ENCODE measurements around the gene SH3GLB2.
"Not testable (repeated sequence)": the region's sequence is repeated elsewhere in the genome, so short reads cannot be mapped to it uniquely, and the experiment has no call there.

SH3GLB2 gene

GRCh38 chr9:128992995-128993394 is 35.1 kb downstream of the SH3GLB2 start:
- no peaks in the 10 kb centered on the region for H3K9me3 ChIP-seq (ENCODE audit: low read length)
- no peaks in the 10 kb centered on the region for H3K4me1 ChIP-seq (ENCODE audit: insufficient read depth, low read length)
- H3K27me3 ChIP-seq (ENCODE audit: insufficient read depth, low read length), result no peaks in the 10 kb centered on the region
- H3K36me3 ChIP-seq (ENCODE audit: insufficient read depth, low read length), result peaks cover 76% of the 10 kb centered on the region
- no peak overlapping the region for H3K4me3 ChIP-seq (ENCODE audit: low read length)
- H2AFZ ChIP-seq (ENCODE audit: low read depth, low read length), result no peak overlapping the region

- no peaks in the 10 kb centered on the region for H3K4me1 ChIP-seq (ENCODE audit: insufficient read depth, low read length)
- no peaks in the 10 kb centered on the region for H3K9me3 ChIP-seq (ENCODE audit: low read length)
- H3K27me3 ChIP-seq (ENCODE audit: insufficient read depth, low read length), result no peaks in the 10 kb centered on the region
- no peak overlapping the region for H2AFZ ChIP-seq (ENCODE audit: low read depth, low read length)
- no peak overlapping the region for H3K4me3 ChIP-seq (ENCODE audit: low read length)
- peaks cover 74% of the 10 kb centered on the region for H3K36me3 ChIP-seq (ENCODE audit: insufficient read depth, low read length)
Observed at GRCh38 chr9:128987805-128988204, 40.3 kb downstream of the SH3GLB2 start.

DNA sequence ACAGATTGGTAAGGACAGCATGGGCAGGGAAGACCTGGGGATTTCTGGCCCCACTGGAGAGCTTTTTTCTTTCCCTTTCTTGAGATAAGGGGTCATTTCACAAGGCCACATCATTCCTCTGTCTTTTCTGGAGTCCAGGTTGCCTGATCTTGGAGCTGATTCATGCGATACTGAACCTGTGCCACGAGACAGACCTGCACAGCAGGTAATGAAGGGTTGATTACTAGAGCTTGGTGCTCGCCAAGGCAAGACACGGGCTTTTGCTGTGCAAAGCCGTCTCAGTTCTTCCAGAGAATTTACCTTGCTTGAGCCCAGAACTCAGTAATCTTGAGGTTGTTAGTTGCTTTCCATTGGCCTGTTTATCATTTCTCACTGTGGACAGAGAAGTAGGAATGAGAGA is 41.5 kb downstream of the SH3GLB2 start:
- no peaks in the 10 kb centered on the region for H3K4me1 ChIP-seq (ENCODE audit: insufficient read depth, low read length)
- no peak overlapping the region for H2AFZ ChIP-seq (ENCODE audit: low read depth, low read length)
- H3K27me3 ChIP-seq (ENCODE audit: insufficient read depth, low read length), result no peaks in the 10 kb centered on the region
- no peaks in the 10 kb centered on the region for H3K9me3 ChIP-seq (ENCODE audit: low read length)
- H3K36me3 ChIP-seq (ENCODE audit: insufficient read depth, low read length), result peaks cover 73% of the 10 kb centered on the region
- no peak overlapping the region for H3K4me3 ChIP-seq (ENCODE audit: low read length)

DNA sequence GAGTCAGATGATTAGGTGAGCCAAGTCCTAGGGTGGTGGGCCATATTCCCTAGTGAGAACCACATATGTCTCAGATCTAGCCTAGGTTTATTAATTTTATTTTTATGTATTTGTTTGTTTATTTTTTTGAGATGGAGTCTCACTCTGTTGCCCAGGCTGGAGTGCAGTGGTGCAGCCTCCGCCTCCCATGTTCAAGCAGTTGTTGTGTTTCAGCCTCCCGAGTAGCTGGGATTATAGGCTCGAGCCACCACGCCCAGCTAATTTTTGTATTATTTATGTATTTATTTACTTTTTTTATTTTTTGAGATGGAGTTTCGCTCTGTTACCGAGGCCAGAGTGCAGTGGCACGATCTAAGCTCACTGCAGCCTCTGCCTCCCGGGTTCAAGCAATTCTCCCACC is 44.6 kb downstream of the SH3GLB2 start:
- Histone ChIP-seq H3K9me3 (ENCODE audit: low read length) (no peaks in the 10 kb centered on the region), H2AFZ (ENCODE audit: low read depth, low read length) (no peak overlapping the region), H3K4me3 (ENCODE audit: low read length) (no peak overlapping the region), H3K36me3 (ENCODE audit: insufficient read depth, low read length) (peaks cover 87% of the 10 kb centered on the region), H3K4me1 (ENCODE audit: insufficient read depth, low read length) (no peaks in the 10 kb centered on the region), H3K27me3 (ENCODE audit: insufficient read depth, low read length) (no peaks in the 10 kb centered on the region)

DNA sequence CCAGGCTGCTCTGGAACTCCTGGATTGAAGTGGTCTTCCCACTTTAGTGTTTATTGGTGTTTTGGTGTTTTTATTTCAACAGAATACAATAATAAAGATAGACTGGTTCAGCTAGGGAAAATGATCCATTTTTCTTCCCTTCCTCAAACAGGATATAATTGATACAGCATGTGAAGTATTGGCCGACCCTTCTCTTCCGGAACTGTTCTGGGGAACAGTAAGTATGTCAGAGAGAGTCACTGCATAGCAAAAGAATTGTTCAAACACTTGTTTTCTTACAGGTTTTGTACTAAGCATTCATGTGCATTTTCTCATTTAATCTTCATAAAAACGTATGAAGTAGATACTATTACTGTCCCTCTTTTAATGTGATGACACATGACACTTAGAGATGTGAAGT is 49.0 kb downstream of the SH3GLB2 start:
- H3K27me3 ChIP-seq (ENCODE audit: insufficient read depth, low read length), result no peaks in the 10 kb centered on the region
- H3K4me1 ChIP-seq (ENCODE audit: insufficient read depth, low read length), result no peaks in the 10 kb centered on the region
- no peak overlapping the region for H2AFZ ChIP-seq (ENCODE audit: low read depth, low read length)
- H3K4me3 ChIP-seq (ENCODE audit: low read length), result no peak overlapping the region
- H3K36me3 ChIP-seq (ENCODE audit: insufficient read depth, low read length), result peaks cover 80% of the 10 kb centered on the region
- no peaks in the 10 kb centered on the region for H3K9me3 ChIP-seq (ENCODE audit: low read length)

DNA sequence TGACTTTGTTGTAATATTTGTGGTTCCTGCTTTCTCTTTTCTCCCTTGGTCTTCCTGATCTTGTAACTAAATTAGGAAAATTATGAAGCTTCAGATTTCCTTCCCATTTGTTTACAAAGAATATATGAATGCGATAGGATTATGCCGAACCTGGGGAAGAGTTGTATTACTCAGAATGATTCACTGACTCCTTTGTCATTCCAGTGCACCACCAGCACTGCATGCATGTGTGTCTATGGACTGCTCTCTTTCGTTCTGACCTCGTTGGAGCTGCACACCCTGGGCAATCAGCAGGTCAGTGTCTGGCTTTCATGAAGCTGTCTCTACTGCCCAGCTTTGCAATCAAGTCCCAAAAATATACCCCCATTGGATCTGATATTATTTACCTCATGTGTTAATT is 55.2 kb downstream of the SH3GLB2 start:
- Histone ChIP-seq H3K4me3 (ENCODE audit: low read length) (no peak overlapping the region), H3K27me3 (ENCODE audit: insufficient read depth, low read length) (no peaks in the 10 kb centered on the region), H3K36me3 (ENCODE audit: insufficient read depth, low read length) (peaks cover 75% of the 10 kb centered on the region), H3K9me3 (ENCODE audit: low read length) (no peaks in the 10 kb centered on the region), H2AFZ (ENCODE audit: low read depth, low read length) (no peak overlapping the region), H3K4me1 (ENCODE audit: insufficient read depth, low read length) (no peaks in the 10 kb centered on the region)

GRCh38 chr9:128969491-128969890 is 58.6 kb downstream of the SH3GLB2 start:
- H3K4me1 ChIP-seq (ENCODE audit: insufficient read depth, low read length), result no peaks in the 10 kb centered on the region
- H2AFZ ChIP-seq (ENCODE audit: low read depth, low read length), result no peak overlapping the region
- H3K4me3 ChIP-seq (ENCODE audit: low read length), result no peak overlapping the region
- no peaks in the 10 kb centered on the region for H3K9me3 ChIP-seq (ENCODE audit: low read length)
- H3K36me3 ChIP-seq (ENCODE audit: insufficient read depth, low read length), result peaks cover 54% of the 10 kb centered on the region
- H3K27me3 ChIP-seq (ENCODE audit: insufficient read depth, low read length), result no peaks in the 10 kb centered on the region

GRCh38 chr9:128961403-128961802 is 66.7 kb downstream of the SH3GLB2 start:
- not testable (repeated sequence) for H3K4me1 ChIP-seq (ENCODE audit: insufficient read depth, low read length); H2AFZ ChIP-seq (ENCODE audit: low read depth, low read length); H3K27me3 ChIP-seq (ENCODE audit: insufficient read depth, low read length); H3K4me3 ChIP-seq (ENCODE audit: low read length); H3K9me3 ChIP-seq (ENCODE audit: low read length)
- peaks cover 65% of the 10 kb centered on the region for H3K36me3 ChIP-seq (ENCODE audit: insufficient read depth, low read length)

All from neuron (in vitro differentiated cells).